Measurements from ENCODE around the gene ROR2.

The ROR2 gene

GRCh38 chr9:91844190-91844589 lies 105.8 kb downstream of the ROR2 start:
- no peak for DNase-seq (ENCODE audit: extremely low read depth, low read depth)
- no peak for TF ChIP-seq CTCF (IDR thresholded peaks at IDR 0.05; ENCODE audit: low read depth, low read length)

GRCh38 chr9:91843623-91844148 lies 106.3 kb downstream of the ROR2 start:
- TF ChIP-seq CTCF (IDR thresholded peaks at IDR 0.05; ENCODE audit: low read depth, low read length) = no peak; the same call in 1 of the 2 replicates
- DNase-seq (ENCODE audit: extremely low read depth, low read depth) = no peak

GRCh38 chr9:91843093-91843492 lies 106.9 kb downstream of the ROR2 start:
- TF ChIP-seq CTCF (IDR thresholded peaks at IDR 0.05; ENCODE audit: low read depth, low read length) = no peak
- DNase-seq (ENCODE audit: extremely low read depth, low read depth) = no peak

- TF ChIP-seq CTCF (IDR thresholded peaks at IDR 0.05; ENCODE audit: low read depth, low read length) = no peak
- no peak for DNase-seq (ENCODE audit: extremely low read depth, low read depth)
Measured at GRCh38 chr9:91842358-91843049, 107.5 kb downstream of the ROR2 start.

GRCh38 chr9:91841591-91841990 lies 108.4 kb downstream of the ROR2 start:
- no peak for DNase-seq (ENCODE audit: extremely low read depth, low read depth)
- TF ChIP-seq CTCF (IDR thresholded peaks at IDR 0.05; ENCODE audit: low read depth, low read length) = no peak

GRCh38 chr9:91840882-91841281 lies 109.1 kb downstream of the ROR2 start:
- no peak for DNase-seq (ENCODE audit: extremely low read depth, low read depth)
- TF ChIP-seq CTCF (IDR thresholded peaks at IDR 0.05; ENCODE audit: low read depth, low read length) = no peak

GRCh38 chr9:91840469-91840868 lies 109.6 kb downstream of the ROR2 start:
- TF ChIP-seq CTCF (IDR thresholded peaks at IDR 0.05; ENCODE audit: low read depth, low read length) = no peak
- DNase-seq (ENCODE audit: extremely low read depth, low read depth) = no peak

Measured in AG09319 (cell line).